ENCODE results near the gene ARID2. TPM values are rescaled to one million over a fixed set of nuclear protein-coding genes. Genes with fewer than 3 reads are reported as not detected.

ARID2 gene
- total RNA-seq, 2 experiments from 2014 or later = 30.1 to 44.9 TPM

DNA sequence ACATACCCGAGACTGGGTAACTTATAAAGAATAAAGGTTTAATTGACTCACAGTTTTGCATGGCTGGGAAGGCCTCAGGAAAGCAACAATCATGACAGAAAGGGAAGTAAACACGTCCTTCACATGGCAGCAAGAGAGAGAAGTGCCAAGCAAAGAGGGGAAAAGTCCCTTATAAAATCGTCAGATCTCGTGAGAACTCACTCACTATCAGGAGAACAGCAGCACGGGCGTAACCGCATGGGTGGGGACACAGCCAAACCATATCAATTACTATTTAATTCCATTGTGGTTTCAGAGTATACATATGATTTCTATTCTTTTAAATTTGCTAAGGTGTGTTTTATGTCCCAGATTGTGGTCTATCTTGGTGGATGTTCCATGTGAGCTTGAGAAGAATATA is 142.9 kb downstream of the ARID2 start:
- POLR2A ChIA-PET = interaction anchor here (0.8 to 1.2 kb wide), 2 partner anchors 17 to 84 kb away, joined by 3 read pairs; no protein-coding TSS in a partner anchor
- CTCF ChIA-PET (ENCODE audit: unreplicated experiment) = no interaction called here
- intact Hi-C loops (cut with micrococcal nuclease; ENCODE audit: unreplicated experiment) = no loop called here
- no peak for TF ChIP-seq EZH2phosphoT487 (IDR thresholded peaks at IDR 0.05; ENCODE audit: borderline replicate concordance, low read depth, low read length)
- TF ChIP-seq, protein P1, sequence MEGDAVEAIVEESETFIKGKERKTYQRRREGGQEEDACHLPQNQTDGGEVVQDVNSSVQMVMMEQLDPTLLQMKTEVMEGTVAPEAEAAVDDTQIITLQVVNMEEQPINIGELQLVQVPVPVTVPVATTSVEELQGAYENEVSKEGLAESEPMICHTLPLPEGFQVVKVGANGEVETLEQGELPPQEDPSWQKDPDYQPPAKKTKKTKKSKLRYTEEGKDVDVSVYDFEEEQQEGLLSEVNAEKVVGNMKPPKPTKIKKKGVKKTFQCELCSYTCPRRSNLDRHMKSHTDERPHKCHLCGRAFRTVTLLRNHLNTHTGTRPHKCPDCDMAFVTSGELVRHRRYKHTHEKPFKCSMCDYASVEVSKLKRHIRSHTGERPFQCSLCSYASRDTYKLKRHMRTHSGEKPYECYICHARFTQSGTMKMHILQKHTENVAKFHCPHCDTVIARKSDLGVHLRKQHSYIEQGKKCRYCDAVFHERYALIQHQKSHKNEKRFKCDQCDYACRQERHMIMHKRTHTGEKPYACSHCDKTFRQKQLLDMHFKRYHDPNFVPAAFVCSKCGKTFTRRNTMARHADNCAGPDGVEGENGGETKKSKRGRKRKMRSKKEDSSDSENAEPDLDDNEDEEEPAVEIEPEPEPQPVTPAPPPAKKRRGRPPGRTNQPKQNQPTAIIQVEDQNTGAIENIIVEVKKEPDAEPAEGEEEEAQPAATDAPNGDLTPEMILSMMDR (conservative IDR thresholded peaks at IDR 0.05; ENCODE audit: low read length) = no peak
- Histone ChIP-seq H3K36me3 (ENCODE audit: insufficient read depth, low read length) (peaks cover 64% of the 10 kb centered on the region), H4K20me1 (ENCODE audit: insufficient read depth, low read length) (no peaks in the 10 kb centered on the region), H3K9me2 (ENCODE audit: insufficient read depth, low read length) (no peaks in the 10 kb centered on the region), H3K79me2 (ENCODE audit: insufficient read depth, low read depth, low read length) (no peaks in the 10 kb centered on the region), H3K4me3 (ENCODE audit: low read depth, low read length, poor library complexity, severe bottlenecking) (no peak overlapping the region), H3K27ac (ENCODE audit: low read depth, low read length, poor library complexity, severe bottlenecking) (no peak overlapping the region), H2AFZ (ENCODE audit: low read length) (no peak overlapping the region), H3K4me2 (ENCODE audit: low read length) (no peak overlapping the region), H3K9me3 (ENCODE audit: low read length) (no peaks in the 10 kb centered on the region), H3K4me1 (ENCODE audit: insufficient read depth, low read length, poor library complexity, severe bottlenecking) (no peaks in the 10 kb centered on the region)
- no TSS peak for BruUV-seq (replicated peaks)
- DNase-seq (ENCODE audit: low spot score) = no peak

DNA sequence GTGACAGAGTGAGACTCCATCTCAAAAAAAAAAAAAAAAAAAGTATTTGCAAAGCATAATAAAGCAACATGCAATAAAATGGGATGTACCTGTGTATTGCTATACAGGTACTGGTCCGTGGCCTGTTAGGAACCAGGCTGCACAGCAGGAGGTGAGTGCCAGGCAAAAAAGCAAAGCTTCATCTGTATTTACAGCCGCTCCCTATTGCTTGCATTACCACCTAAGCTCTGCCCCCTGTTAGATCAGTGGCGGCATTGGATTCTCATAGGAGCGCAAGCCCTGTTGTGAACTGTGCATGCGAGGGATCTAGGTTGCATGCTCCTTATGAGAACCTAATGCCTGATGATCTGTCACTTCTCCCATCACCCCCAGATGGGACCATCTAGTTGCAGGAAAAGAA is 147.6 kb downstream of the ARID2 start:
- Histone ChIP-seq H2AFZ (ENCODE audit: low read length) (no peak overlapping the region), H3K27ac (ENCODE audit: low read depth, low read length, poor library complexity, severe bottlenecking) (no peak overlapping the region), H3K36me3 (ENCODE audit: insufficient read depth, low read length) (peaks cover 48% of the 10 kb centered on the region), H3K4me2 (ENCODE audit: low read length) (no peak overlapping the region), H4K20me1 (ENCODE audit: insufficient read depth, low read length) (no peaks in the 10 kb centered on the region), H3K9me3 (ENCODE audit: low read length) (no peaks in the 10 kb centered on the region), H3K4me1 (ENCODE audit: insufficient read depth, low read length, poor library complexity, severe bottlenecking) (no peaks in the 10 kb centered on the region), H3K4me3 (ENCODE audit: low read depth, low read length, poor library complexity, severe bottlenecking) (no peak overlapping the region), H3K9me2 (ENCODE audit: insufficient read depth, low read length) (no peaks in the 10 kb centered on the region), H3K79me2 (ENCODE audit: insufficient read depth, low read depth, low read length) (no peaks in the 10 kb centered on the region)
- POLR2A ChIA-PET = interaction anchor here (0.7 to 0.8 kb wide), 2 partner anchors 16 to 132 kb away, joined by 4 to 5 read pairs; no protein-coding TSS in a partner anchor
- CTCF ChIA-PET (ENCODE audit: unreplicated experiment) = no interaction called here
- DNase-seq (ENCODE audit: low spot score) = no peak
- intact Hi-C loops (cut with micrococcal nuclease; ENCODE audit: unreplicated experiment) = no loop called here
- no TSS peak for BruUV-seq (replicated peaks)
- no peak for TF ChIP-seq EZH2phosphoT487 (IDR thresholded peaks at IDR 0.05; ENCODE audit: borderline replicate concordance, low read depth, low read length)
- TF ChIP-seq, protein P1 (conservative IDR thresholded peaks at IDR 0.05; ENCODE audit: low read length) = no peak

DNA sequence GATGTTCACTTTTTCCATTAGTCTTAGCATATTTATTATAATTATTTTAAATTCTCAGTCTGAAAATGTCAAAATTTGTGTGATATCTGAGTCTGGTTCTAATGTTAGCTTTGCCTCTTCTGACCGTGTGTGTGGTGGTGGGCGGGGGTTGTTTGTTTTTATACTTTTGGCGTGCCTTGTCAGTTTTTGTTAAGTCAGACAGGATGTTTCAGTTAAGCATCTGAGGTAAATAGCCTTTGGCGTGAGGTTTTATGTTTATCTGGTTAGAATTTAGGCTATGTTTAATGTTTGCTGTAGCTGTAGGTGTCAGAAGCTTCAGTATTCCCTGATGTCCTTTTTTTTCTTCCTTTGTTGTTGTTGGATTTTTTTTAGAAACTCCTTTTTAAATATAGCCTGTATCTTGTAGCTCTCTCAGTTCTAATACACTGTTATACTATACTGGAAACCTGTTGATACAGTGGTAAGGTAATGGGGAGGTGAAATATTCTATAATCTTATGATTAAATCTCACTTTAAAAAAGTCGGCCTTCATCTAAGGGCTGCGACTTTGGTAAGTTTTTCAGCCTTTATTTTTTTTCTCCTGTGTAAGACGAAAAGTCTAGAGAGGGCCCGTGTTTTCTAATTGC is 149.2 kb downstream of the ARID2 start:
- TF ChIP-seq EZH2phosphoT487 (IDR thresholded peaks at IDR 0.05; ENCODE audit: borderline replicate concordance, low read depth, low read length) = no peak
- TF ChIP-seq, protein P1 (conservative IDR thresholded peaks at IDR 0.05; ENCODE audit: low read length) = no peak
- Histone ChIP-seq H3K79me2 (ENCODE audit: insufficient read depth, low read depth, low read length) (no peaks in the 10 kb centered on the region), H3K9me3 (ENCODE audit: low read length) (0 out of 2 replicates have a peak, but pooled peaks cover 5% of the 10 kb centered on the region), H3K36me3 (ENCODE audit: insufficient read depth, low read length) (peaks cover 48% of the 10 kb centered on the region), H3K27ac (ENCODE audit: low read depth, low read length, poor library complexity, severe bottlenecking) (no peak overlapping the region), H3K4me1 (ENCODE audit: insufficient read depth, low read length, poor library complexity, severe bottlenecking) (no peaks in the 10 kb centered on the region), H2AFZ (ENCODE audit: low read length) (no peak overlapping the region), H3K9me2 (ENCODE audit: insufficient read depth, low read length) (no peaks in the 10 kb centered on the region), H3K4me2 (ENCODE audit: low read length) (no peak overlapping the region), H3K4me3 (ENCODE audit: low read depth, low read length, poor library complexity, severe bottlenecking) (no peak overlapping the region), H4K20me1 (ENCODE audit: insufficient read depth, low read length) (no peaks in the 10 kb centered on the region)
- BruUV-seq (replicated peaks) = no TSS peak
- DNase-seq (ENCODE audit: low spot score) = no peak
- intact Hi-C loops (cut with micrococcal nuclease; ENCODE audit: unreplicated experiment) = no loop called here
- POLR2A ChIA-PET = interaction anchor here (0.7 kb wide), 1 partner anchor 24 kb away, joined by 3 read pairs; no protein-coding TSS in a partner anchor
- CTCF ChIA-PET (ENCODE audit: unreplicated experiment) = no interaction called here

All from OCI-LY7 (cell line).